ENCODE measurements around the gene NSUN2. TPM values are rescaled to one million over a fixed set of nuclear protein-coding genes. Genes with fewer than 3 reads are reported as not detected.
"Not testable (repeated sequence)": the region's sequence is repeated elsewhere in the genome, so short reads cannot be mapped to it uniquely, and the experiment has no call there.

The NSUN2 gene
- total and polyA plus RNA-seq, 9 donors, result 33.5 to 52.1 (median 39.3) TPM

GRCh38 chr5:6573651-6574101 is 59.2 kb downstream of the NSUN2 start:
- no peaks in the 10 kb centered on the region for H3K9me3 ChIP-seq
- H3K36me3 ChIP-seq, result no peaks in the 10 kb centered on the region
- TF ChIP-seq EP300 (IDR thresholded peaks at IDR 0.05) (no peak), POLR2A (IDR thresholded peaks at IDR 0.05) (no peak)
- 70 to 71% (median 71%) methylated on average over 12 of the region's 12 CpGs for WGBS, 3 donors
- H3K27me3 ChIP-seq, result no peaks in the 10 kb centered on the region
- no peak overlapping the region for H3K27ac ChIP-seq
- no peak overlapping the region for H3K4me3 ChIP-seq
- DNase-seq, result no peak
- no peaks in the 10 kb centered on the region for H3K4me1 ChIP-seq (ENCODE audit: insufficient read depth)
- intact Hi-C loops (cut with DNase I), result loop anchor here in 3 of 4 donors (5.0 to 10.0 kb wide), 2 partner anchors 1071 to 1079 kb away; no protein-coding TSS in a partner anchor

GRCh38 chr5:6572825-6573380 is 59.9 kb downstream of the NSUN2 start:
- Histone ChIP-seq H3K4me3 (no peak overlapping the region), H3K9me3 (no peaks in the 10 kb centered on the region), H3K27ac (no peak overlapping the region), H3K4me1 (ENCODE audit: insufficient read depth) (no peaks in the 10 kb centered on the region), H3K27me3 (no peaks in the 10 kb centered on the region), H3K36me3 (no peaks in the 10 kb centered on the region)
- no peak for DNase-seq
- intact Hi-C loops (cut with DNase I), result loop anchor here in 3 of 4 donors (5.0 to 10.0 kb wide), 2 partner anchors 1071 to 1078 kb away; no protein-coding TSS in a partner anchor
- WGBS, 3 donors, result 91 to 92% (median 92%) methylated on average over 21 of the region's 21 CpGs
- TF ChIP-seq CTCF (IDR thresholded peaks at IDR 0.05) (no peak), EP300 (IDR thresholded peaks at IDR 0.05) (no peak), POLR2A (IDR thresholded peaks at IDR 0.05) (no peak)

GRCh38 chr5:6572086-6572824 is 60.6 kb downstream of the NSUN2 start:
- Histone ChIP-seq H3K4me3 (no peak overlapping the region), H3K4me1 (ENCODE audit: insufficient read depth) (no peaks in the 10 kb centered on the region), H3K36me3 (no peaks in the 10 kb centered on the region), H3K9me3 (no peaks in the 10 kb centered on the region), H3K27ac (no peak overlapping the region), H3K27me3 (no peaks in the 10 kb centered on the region)
- 84 to 87% (median 84%) methylated on average over 30 of the region's 30 CpGs for WGBS, 3 donors
- TF ChIP-seq POLR2A (IDR thresholded peaks at IDR 0.05), result no peak
- TF ChIP-seq EP300 (IDR thresholded peaks at IDR 0.05), result no peak
- TF ChIP-seq CTCF (IDR thresholded peaks at IDR 0.05), result no peak
- intact Hi-C loops (cut with DNase I), result loop anchor here in 3 of 4 donors (5.0 to 10.0 kb wide), 2 partner anchors 1070 to 1077 kb away; no protein-coding TSS in a partner anchor
- DNase-seq, result no peak

- not testable (repeated sequence) for H3K27ac ChIP-seq; H3K36me3 ChIP-seq; H3K4me1 ChIP-seq (ENCODE audit: insufficient read depth); DNase-seq; H3K4me3 ChIP-seq; H3K27me3 ChIP-seq; H3K9me3 ChIP-seq
- 63 to 76% (median 67%) methylated on average over 2 of the region's 2 CpGs for WGBS, 3 donors
- intact Hi-C loops (cut with DNase I), result loop anchor here (1.0 to 10.0 kb wide), 3 partner anchors 44 to 1077 kb away; no protein-coding TSS in a partner anchor
Measured at GRCh38 chr5:6571607-6572006, 61.2 kb downstream of the NSUN2 start.

- intact Hi-C loops (cut with DNase I), result loop anchor here in 3 of 4 donors (5.0 to 10.0 kb wide), 2 partner anchors 1068 to 1076 kb away; no protein-coding TSS in a partner anchor
- no peak overlapping the region for H3K4me3 ChIP-seq
- no peaks in the 10 kb centered on the region for H3K4me1 ChIP-seq (ENCODE audit: insufficient read depth)
- no peak overlapping the region for H3K27ac ChIP-seq
- WGBS, 3 donors, result 58 to 66% (median 60%) methylated on average over 5 of the region's 5 CpGs
- TF ChIP-seq POLR2A (IDR thresholded peaks at IDR 0.05), result no peak
- TF ChIP-seq EP300 (IDR thresholded peaks at IDR 0.05), result no peak
- TF ChIP-seq CTCF (IDR thresholded peaks at IDR 0.05), result no peak
- no peaks in the 10 kb centered on the region for H3K9me3 ChIP-seq
- DNase-seq, result no peak
- no peaks in the 10 kb centered on the region for H3K27me3 ChIP-seq
- H3K36me3 ChIP-seq, result no peaks in the 10 kb centered on the region
Measured at GRCh38 chr5:6570530-6570929, 62.3 kb downstream of the NSUN2 start.

Data from ovary (tissue), 9 donors.